ENCODE results near the gene RBMY1F. TPM values are rescaled to one million over a fixed set of nuclear protein-coding genes. Genes with fewer than 3 reads are reported as not detected.
"Not testable (repeated sequence)": the region's sequence is repeated elsewhere in the genome, so short reads cannot be mapped to it uniquely, and the experiment has no call there.

Gene RBMY1F
- total RNA-seq (2014; rRNA removed; shearing (Covaris generic); ENCODE audit: low replicate concordance) = not detected in 2 replicates

- H3K4me3 ChIP-seq, H3K27me3 ChIP-seq, H3K9me3 ChIP-seq, DNase-seq, H3K36me3 ChIP-seq: not testable (repeated sequence)
Observed at GRCh38 chrY:22182823-22183222, at the start of gene RBMY1F. TSS of gene RBMY1F (minus strand) at chrY:22182923. CDS start at chrY:22180969, 1,954 bp downstream.

- not testable (repeated sequence) for DNase-seq, H3K27me3 ChIP-seq, H3K9me3 ChIP-seq, H3K4me3 ChIP-seq, H3K36me3 ChIP-seq
Observed at GRCh38 chrY:22151144-22151543, 31.6 kb downstream of the RBMY1F start.

- not testable (repeated sequence) for H3K27me3 ChIP-seq, H3K4me3 ChIP-seq, H3K36me3 ChIP-seq, H3K9me3 ChIP-seq, DNase-seq
Observed at GRCh38 chrY:22141011-22141695, 41.6 kb downstream of the RBMY1F start.

GRCh38 chrY:22134719-22135118 is 48.0 kb downstream of the RBMY1F start:
- not testable (repeated sequence) for DNase-seq, H3K27me3 ChIP-seq, H3K9me3 ChIP-seq, H3K4me3 ChIP-seq, H3K36me3 ChIP-seq

GRCh38 chrY:22130494-22130893 is 52.2 kb downstream of the RBMY1F start:
- H3K36me3 ChIP-seq, H3K4me3 ChIP-seq, H3K9me3 ChIP-seq, H3K27me3 ChIP-seq, DNase-seq: not testable (repeated sequence)

Other genes starting within 250 kb of the RBMY1F start
- gene RBMY1J, start 220.5 kb upstream of the RBMY1F start, total RNA-seq (2014; rRNA removed; shearing (Covaris generic); ENCODE audit: low replicate concordance) = not detected in 2 replicates

All from MG63 (cell line).